ENCODE results near the gene ERG28. TPM values are rescaled to one million over a fixed set of nuclear protein-coding genes. Genes with fewer than 3 reads are reported as not detected.

Gene ERG28
- total RNA-seq, 2 donors from 2014 or later: 8.4 to 9.0 TPM

DNA sequence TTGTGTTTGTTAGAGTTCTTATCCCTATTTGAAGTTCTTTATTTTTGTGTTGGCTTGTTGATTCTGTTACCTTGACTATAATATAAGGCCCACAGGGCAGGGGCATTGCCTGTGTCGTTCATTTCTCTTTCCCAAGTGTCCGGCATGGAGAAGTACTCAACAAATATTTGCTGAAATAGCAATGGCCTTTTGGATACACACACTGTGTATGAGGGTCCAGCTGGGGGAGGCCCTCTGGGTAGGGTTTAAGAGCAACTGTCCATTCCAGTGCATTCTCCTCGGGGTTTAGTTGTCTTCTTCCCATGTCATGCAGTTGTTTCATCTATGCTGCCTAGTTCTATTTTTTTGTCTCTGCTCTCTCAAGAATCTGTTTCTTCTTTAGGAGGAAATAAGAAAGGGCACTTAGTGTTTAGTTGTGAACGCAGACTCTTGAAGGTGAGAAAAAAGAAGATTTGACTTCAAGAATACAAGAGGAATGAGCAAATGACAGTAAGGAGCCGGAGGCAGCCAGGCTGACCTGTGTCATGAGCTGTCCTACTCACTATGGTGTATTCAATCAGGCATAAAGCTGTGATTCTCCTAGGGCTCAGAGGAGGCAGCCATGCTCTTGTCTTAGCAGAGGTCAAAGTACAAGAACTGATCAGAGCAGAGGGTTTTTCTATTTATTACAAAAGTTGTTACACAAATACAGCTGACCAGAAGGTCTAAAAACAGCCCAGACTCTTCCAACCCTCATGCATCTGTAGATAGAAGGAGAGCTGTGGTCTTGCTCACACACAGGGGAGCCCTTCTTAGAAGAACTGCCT is 10.2 kb downstream of the ERG28 start:
- no peaks in the 10 kb centered on the region for H3K9me3 ChIP-seq (ENCODE audit: control insufficient read depth, low read length, poor library complexity, severe bottlenecking)
- ATAC-seq (no peak), DNase-seq (no peak)
- Mint-ChIP-seq H3K27me3 (no peaks in the 10 kb centered on the region), H3K4me1 (peaks cover 2% of the 10 kb centered on the region), H3K27ac (peak overlapping the region; percentile 14), H3K4me3 (no peak overlapping the region), H3K36me3 (ENCODE audit: low read depth) (peaks cover 5% of the 10 kb centered on the region)

DNA sequence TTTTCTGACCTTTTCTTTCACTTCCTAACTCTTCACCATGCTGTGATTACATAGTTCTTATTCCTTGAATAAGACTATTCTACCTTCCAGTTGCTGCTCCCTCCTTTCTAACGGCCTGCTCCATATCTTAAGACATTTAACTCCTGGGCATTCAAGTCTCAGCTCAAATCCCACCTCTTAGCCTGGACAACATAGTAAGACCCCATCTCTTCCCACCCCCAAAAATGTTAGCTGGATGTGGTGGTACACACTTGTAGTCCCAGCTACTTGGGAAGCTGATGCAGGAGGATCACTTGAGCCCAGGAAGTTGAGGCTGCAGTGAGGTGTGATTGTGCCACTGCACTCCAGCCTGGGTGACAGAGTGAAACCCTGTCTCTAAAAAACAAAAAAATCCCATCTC is 10.9 kb downstream of the ERG28 start:
- peaks cover 2% of the 10 kb centered on the region for H3K4me1 Mint-ChIP-seq
- no peak for ATAC-seq
- H3K27me3 Mint-ChIP-seq: no peaks in the 10 kb centered on the region
- H3K36me3 Mint-ChIP-seq (ENCODE audit: low read depth): peaks cover 5% of the 10 kb centered on the region
- H3K4me3 Mint-ChIP-seq: no peak overlapping the region
- H3K27ac Mint-ChIP-seq: peak overlapping the region; percentile 14
- H3K9me3 ChIP-seq (ENCODE audit: control insufficient read depth, low read length, poor library complexity, severe bottlenecking): no peaks in the 10 kb centered on the region
- no peak for DNase-seq

DNA sequence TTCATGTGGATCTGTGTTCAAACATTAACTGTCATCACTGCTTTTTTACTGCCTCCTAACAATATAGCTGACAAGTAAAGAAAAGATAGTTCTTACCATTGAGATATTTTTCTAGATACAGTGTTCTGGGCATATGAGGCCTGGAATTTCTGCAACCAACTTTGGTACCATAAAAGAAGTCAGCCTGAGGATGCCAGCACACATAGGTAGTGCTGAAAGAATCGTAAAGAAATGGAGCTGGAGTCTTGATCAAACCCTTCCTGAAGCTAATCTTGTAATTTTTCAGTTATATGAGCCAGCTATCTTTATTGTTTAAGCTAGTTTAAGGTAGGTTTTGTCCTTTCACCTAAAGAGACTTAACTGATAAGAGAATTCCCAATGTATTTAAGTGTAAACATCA is 11.3 kb downstream of the ERG28 start:
- no peaks in the 10 kb centered on the region for H3K9me3 ChIP-seq (ENCODE audit: control insufficient read depth, low read length, poor library complexity, severe bottlenecking)
- peaks cover 2% of the 10 kb centered on the region for H3K4me1 Mint-ChIP-seq
- H3K36me3 Mint-ChIP-seq (ENCODE audit: low read depth): peaks cover 5% of the 10 kb centered on the region
- no peaks in the 10 kb centered on the region for H3K27me3 Mint-ChIP-seq
- no peak overlapping the region for H3K4me3 Mint-ChIP-seq
- DNase-seq: no peak
- H3K27ac Mint-ChIP-seq: no peak overlapping the region
- ATAC-seq: no peak

DNA sequence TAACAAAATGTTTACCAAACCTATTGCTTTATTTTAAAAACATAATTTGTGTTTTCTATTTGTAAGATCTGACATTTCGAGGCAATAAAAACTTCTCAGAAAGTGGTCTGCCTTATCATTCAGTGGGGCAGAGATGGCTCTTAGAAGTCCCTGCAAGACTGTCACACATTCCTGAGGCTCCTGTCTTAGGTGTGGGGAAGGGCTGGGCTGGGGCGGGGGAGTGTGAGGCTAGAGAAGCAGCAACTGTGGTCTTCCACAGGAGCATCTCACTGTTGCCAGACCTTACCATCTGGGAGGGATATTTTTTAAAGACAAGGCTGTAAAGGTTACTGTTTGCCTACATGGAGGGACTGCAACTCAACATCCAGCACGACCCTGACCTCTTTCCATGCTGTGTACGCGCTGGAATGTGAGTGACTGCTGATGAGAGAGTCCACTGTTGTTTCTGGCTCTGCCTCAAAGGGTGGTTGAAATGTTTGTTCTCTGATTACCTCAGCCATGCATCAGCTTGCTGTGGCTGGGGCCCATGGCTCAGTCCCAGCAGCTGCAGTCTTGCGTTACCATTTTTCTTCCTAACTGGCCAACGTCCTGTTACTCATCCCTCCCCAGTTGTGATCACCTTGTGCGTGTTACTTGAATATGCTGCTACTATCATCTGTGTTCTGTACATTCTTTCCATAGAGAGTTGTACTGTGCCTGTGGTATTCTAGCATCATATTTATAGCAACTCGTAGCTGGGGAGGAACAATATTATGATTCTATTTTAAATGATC is 12.4 kb downstream of the ERG28 start:
- Mint-ChIP-seq H3K4me3 (no peak overlapping the region), H3K4me1 (peaks cover 2% of the 10 kb centered on the region), H3K27me3 (no peaks in the 10 kb centered on the region), H3K27ac (peak overlapping the region; percentile 29), H3K36me3 (ENCODE audit: low read depth) (peaks cover 8% of the 10 kb centered on the region)
- no peak for DNase-seq
- H3K9me3 ChIP-seq (ENCODE audit: control insufficient read depth, low read length, poor library complexity, severe bottlenecking): no peaks in the 10 kb centered on the region
- no peak for ATAC-seq

DNA sequence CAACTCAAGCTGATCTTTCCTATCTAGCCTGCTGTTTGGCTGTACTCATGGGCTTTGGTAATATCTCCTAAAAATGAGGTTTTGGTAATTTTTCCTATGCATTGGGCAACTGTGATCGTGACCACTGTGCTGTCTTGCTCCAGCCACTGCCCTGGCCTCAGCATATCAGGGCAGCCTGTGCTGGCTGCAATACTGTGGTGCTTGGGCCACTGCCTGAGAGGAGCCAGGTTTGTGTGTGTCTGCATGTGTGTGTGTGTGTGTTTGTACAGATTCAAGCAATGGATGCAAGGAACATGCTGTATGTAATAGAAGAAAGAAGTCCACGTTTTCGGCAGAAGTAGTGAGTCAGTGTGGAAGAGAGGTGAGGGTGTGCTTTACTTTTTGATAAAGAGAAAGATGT is 13.0 kb downstream of the ERG28 start:
- Mint-ChIP-seq H3K4me3 (no peak overlapping the region), H3K36me3 (ENCODE audit: low read depth) (peaks cover 8% of the 10 kb centered on the region), H3K27me3 (no peaks in the 10 kb centered on the region), H3K4me1 (peaks cover 2% of the 10 kb centered on the region), H3K27ac (peak overlapping the region; percentile 29)
- DNase-seq (no peak), ATAC-seq (no peak)
- no peaks in the 10 kb centered on the region for H3K9me3 ChIP-seq (ENCODE audit: control insufficient read depth, low read length, poor library complexity, severe bottlenecking)

DNA sequence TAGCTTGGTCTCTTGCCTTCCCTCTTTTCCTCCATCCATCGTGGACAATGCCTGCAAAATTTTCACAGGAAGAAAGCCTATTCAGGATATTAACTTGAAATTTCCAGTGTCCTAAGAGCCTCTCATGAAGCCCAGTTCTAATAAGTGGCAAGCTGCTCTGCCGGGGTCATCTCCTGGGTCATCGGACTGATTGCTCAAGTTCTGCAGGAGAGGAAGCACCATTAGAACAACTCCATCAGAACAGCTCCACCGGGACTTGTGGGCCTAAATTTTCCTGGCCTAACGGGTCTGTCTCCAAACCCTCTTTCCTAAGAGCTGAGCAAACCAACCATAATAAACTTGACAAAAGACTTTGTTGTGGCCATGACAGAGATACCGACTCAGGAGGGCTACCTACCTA is 13.9 kb downstream of the ERG28 start:
- Mint-ChIP-seq H3K4me1 (peaks cover 5% of the 10 kb centered on the region), H3K4me3 (no peak overlapping the region), H3K36me3 (ENCODE audit: low read depth) (peaks cover 8% of the 10 kb centered on the region), H3K27me3 (no peaks in the 10 kb centered on the region), H3K27ac (no peak overlapping the region)
- no peak for DNase-seq
- H3K9me3 ChIP-seq (ENCODE audit: control insufficient read depth, low read length, poor library complexity, severe bottlenecking): no peaks in the 10 kb centered on the region
- ATAC-seq: no peak

DNA sequence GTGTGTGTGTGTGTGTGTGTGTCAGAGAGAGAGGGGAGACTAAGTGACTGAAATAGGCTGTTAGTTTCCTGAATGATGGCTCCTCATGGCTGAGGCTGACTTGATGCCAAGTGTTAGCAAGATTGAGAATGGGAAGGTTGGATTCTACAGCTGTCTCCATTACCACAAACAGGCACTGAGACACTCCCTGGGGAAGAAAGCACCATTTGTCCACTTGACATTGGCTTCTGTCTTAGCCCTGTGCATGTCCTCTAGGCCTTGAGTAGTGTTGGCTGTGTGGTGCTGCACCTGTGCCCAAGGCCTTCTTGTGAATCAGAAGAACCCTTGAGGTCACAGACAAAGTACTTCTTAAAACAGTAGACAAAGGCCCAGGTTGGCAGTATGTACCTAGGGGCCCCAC is 15.6 kb downstream of the ERG28 start:
- no peaks in the 10 kb centered on the region for H3K27me3 Mint-ChIP-seq
- no peak for DNase-seq
- H3K9me3 ChIP-seq (ENCODE audit: control insufficient read depth, low read length, poor library complexity, severe bottlenecking): no peaks in the 10 kb centered on the region
- H3K27ac Mint-ChIP-seq: no peak overlapping the region
- H3K36me3 Mint-ChIP-seq (ENCODE audit: low read depth): peaks cover 6% of the 10 kb centered on the region
- no peak for ATAC-seq
- no peak overlapping the region for H3K4me3 Mint-ChIP-seq
- H3K4me1 Mint-ChIP-seq: peaks cover 2% of the 10 kb centered on the region

DNA sequence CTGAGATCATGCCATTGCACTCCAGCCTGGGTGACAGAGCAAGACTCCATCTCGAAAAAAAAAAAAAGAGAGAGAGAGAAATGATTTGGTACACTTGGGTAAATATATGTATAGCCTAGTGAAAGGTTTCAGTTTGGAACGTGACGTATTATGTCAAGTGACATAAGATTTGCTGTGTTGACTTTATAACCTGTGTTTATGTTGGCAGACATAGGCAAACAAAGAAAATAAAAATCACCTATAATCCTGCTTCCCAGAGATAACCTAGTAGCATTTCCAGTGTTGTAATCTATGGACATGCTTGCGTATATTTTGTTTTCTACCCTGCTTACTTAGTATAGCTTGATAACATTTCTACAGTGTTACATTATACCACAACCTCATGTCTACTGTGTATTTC is 16.7 kb downstream of the ERG28 start:
- peaks cover 5% of the 10 kb centered on the region for H3K36me3 Mint-ChIP-seq (ENCODE audit: low read depth)
- H3K4me1 Mint-ChIP-seq: peaks cover 2% of the 10 kb centered on the region

DNA sequence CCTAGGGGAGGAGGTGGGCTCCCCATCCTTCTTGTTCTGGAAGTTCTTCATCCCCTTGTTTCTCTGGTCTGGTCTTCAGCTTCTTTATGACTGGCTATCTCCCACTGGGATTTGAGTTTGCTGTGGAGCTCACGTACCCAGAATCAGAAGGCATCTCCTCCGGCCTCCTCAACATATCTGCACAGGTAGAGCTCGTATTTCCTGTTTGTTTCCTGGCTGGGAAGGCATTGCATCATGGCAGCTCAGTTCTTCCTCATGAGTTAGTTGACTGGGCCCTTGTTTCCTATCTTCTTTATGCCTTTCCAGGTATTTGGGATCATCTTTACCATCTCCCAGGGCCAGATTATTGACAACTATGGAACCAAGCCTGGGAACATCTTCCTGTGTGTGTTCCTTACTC is 19.8 kb downstream of the ERG28 start:
- H3K4me3 Mint-ChIP-seq: no peak overlapping the region
- ATAC-seq (no peak), DNase-seq (no peak)
- H3K36me3 Mint-ChIP-seq (ENCODE audit: low read depth): peaks cover 2% of the 10 kb centered on the region
- no peaks in the 10 kb centered on the region for H3K27me3 Mint-ChIP-seq
- H3K9me3 ChIP-seq (ENCODE audit: control insufficient read depth, low read length, poor library complexity, severe bottlenecking): no peaks in the 10 kb centered on the region
- H3K4me1 Mint-ChIP-seq: peaks cover 2% of the 10 kb centered on the region
- H3K27ac Mint-ChIP-seq: no peak overlapping the region

More for the DNA sequence above, 16.7 kb downstream of the ERG28 start:
- Mint-ChIP-seq H3K27me3 (no peaks in the 10 kb centered on the region), H3K4me3 (no peak overlapping the region), H3K27ac (no peak overlapping the region)
- DNase-seq (no peak), ATAC-seq (no peak)
- no peaks in the 10 kb centered on the region for H3K9me3 ChIP-seq (ENCODE audit: control insufficient read depth, low read length, poor library complexity, severe bottlenecking)

DNA sequence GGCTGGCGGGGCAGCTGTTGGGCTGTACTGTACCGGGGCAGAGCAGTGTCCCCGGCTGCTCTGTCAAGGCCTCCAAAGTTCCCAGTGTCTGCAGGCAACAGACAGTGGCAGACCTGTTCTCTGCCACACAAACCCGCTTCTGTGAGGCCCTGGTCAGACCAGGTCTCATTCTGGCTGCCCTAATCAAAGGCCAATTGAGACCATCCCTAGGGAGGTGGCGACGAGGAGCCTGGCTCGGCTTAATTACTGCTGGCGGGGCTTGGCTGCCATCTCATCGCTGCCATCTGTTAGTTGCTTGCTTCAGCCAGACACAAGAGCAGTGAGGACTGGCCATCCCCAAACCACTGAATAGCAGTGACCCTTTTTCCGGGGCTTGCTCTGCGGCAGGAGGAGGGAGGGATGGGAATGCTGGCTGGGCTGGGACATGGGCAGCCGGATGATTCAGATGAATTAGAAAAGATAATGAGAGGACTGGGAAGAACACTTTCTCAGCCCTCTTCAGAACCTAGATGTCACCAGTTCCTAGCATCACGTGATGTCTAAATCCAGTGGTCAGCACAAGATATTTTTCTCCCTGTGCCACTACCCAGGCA is 24.5 kb downstream of the ERG28 start:
- no peaks in the 10 kb centered on the region for H3K4me1 Mint-ChIP-seq
- no peak for ATAC-seq

DNA sequence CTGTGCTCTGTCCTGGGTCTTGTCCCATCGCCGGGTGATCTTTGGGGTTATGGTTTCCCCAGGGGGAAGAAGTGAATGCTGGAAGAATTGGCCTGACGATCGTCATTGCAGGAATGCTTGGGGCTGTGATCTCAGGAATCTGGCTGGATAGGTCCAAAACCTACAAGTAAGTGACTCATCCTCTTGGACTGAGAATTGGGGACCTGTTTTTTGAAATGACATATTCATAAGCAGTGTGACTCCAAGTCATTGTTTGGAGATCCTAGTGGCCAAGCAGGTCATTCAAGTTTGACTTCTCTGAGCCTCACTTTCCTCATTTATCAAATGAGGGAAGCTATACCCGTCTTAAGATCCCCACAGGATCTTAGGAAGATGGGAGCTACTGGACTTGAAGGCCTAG is 25.8 kb downstream of the ERG28 start:
- Mint-ChIP-seq H3K4me1 (no peaks in the 10 kb centered on the region), H3K4me3 (no peak overlapping the region), H3K36me3 (ENCODE audit: low read depth) (no peaks in the 10 kb centered on the region), H3K27me3 (no peaks in the 10 kb centered on the region), H3K27ac (no peak overlapping the region)
- no peak for DNase-seq
- no peaks in the 10 kb centered on the region for H3K9me3 ChIP-seq (ENCODE audit: control insufficient read depth, low read length, poor library complexity, severe bottlenecking)
- no peak for ATAC-seq

More for the DNA sequence above, 24.5 kb downstream of the ERG28 start:
- no peak overlapping the region for H3K4me3 Mint-ChIP-seq
- H3K36me3 Mint-ChIP-seq (ENCODE audit: low read depth): no peaks in the 10 kb centered on the region
- H3K27me3 Mint-ChIP-seq: no peaks in the 10 kb centered on the region
- H3K9me3 ChIP-seq (ENCODE audit: control insufficient read depth, low read length, poor library complexity, severe bottlenecking): no peaks in the 10 kb centered on the region
- no peak overlapping the region for H3K27ac Mint-ChIP-seq
- no peak for DNase-seq

DNA sequence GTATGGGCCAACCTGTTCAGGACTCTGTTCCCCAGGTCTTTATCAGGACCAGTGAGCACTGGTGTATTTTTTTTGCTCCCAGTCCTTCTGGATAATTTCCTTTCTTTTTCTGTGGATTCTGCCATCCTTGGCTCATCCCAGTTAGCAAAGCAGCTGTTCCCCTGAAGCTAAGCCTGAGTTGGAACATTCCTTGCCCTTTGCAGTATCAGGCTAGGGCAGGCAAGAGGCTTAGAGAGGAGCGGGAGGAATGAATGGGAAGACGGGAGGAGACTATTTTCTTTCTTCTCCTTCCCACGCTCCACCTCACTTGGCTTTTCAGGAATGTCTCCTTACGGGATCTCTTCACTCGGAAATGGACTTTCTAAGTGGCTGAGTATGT is 29.2 kb downstream of the ERG28 start:
- DNase-seq (no peak), ATAC-seq (no peak)
- Mint-ChIP-seq H3K4me3 (no peak overlapping the region), H3K27ac (no peak overlapping the region), H3K27me3 (no peaks in the 10 kb centered on the region), H3K36me3 (ENCODE audit: low read depth) (no peaks in the 10 kb centered on the region), H3K4me1 (no peaks in the 10 kb centered on the region)
- no peaks in the 10 kb centered on the region for H3K9me3 ChIP-seq (ENCODE audit: control insufficient read depth, low read length, poor library complexity, severe bottlenecking)

DNA sequence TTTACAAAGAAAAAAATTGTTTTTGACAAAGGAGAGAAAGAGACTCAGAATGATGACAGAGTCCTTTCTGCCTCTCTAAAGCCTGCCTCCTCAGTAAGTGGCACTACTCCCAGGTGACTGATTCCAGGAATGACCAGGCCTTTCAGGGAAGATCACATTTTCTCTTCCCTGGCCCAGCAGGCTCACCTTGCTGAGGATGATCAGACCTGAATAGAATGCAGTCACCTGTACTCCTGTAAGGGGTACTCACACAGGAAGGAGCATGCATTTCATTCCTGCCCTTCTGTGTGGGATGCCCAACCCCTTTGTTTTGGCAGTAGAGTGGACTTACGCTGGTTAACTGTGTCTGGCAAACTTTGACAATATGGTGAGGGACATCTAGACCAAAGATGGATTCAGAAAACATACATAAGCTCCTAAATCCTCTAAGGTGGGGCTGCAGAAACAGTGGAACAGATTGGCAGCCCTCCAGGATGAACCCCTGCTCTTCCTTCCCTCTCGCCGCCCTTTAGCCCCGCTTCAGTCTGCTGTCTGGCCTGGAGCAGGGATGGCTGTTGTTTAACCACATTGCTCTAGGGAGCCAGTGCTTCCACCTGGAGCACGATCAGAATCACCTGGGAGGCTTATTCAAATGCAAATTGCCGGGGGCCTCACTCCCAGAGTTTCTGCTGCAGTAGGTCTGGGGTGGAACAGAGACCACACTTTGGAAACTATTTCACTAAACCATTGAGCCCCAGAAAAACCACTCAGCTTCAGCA is 29.8 kb downstream of the ERG28 start:
- DNase-seq (no peak), ATAC-seq (no peak)
- H3K36me3 Mint-ChIP-seq (ENCODE audit: low read depth): no peaks in the 10 kb centered on the region
- H3K27me3 Mint-ChIP-seq: no peaks in the 10 kb centered on the region
- no peak overlapping the region for H3K4me3 Mint-ChIP-seq
- H3K4me1 Mint-ChIP-seq: no peaks in the 10 kb centered on the region
- no peak overlapping the region for H3K27ac Mint-ChIP-seq
- H3K9me3 ChIP-seq (ENCODE audit: control insufficient read depth, low read length, poor library complexity, severe bottlenecking): no peaks in the 10 kb centered on the region
